Activated CD4-positive, alpha-beta T cell treated with anti-CD3 and anti-CD28 coated beads for 24 hours (primary cell): ENCODE measurements around the gene PKP3.
"Not testable (repeated sequence)": the region's sequence is repeated elsewhere in the genome, so short reads cannot be mapped to it uniquely, and the experiment has no call there.

Experiments
- DNase-seq, 2 donors: peaks; one replicate each; pipeline ENCODE4 v3.0.0-alpha.2; 2020; ENCODE audit warnings: low read depth in 2 of 2

PKP3 gene

DNA sequence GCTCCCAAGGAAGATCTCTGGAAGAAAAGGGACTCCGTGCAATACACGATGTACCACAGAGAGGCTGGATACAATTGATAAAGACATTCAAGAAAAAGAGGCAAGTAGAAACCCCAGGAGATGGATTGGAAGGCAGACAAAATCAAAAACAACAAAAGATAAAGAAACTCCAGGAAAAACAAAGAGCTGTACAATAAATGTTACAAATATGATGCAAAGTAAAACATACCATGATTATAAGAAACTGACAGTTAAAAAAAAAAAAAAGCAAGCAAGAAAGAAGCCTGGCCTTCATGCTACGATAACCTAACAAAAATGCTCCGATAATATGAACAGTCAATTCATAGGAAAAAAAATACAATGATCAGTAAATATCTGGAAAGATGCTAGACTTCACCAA, 31.3 kb downstream of the PKP3 start:
- DNase-seq, result no peak

DNA sequence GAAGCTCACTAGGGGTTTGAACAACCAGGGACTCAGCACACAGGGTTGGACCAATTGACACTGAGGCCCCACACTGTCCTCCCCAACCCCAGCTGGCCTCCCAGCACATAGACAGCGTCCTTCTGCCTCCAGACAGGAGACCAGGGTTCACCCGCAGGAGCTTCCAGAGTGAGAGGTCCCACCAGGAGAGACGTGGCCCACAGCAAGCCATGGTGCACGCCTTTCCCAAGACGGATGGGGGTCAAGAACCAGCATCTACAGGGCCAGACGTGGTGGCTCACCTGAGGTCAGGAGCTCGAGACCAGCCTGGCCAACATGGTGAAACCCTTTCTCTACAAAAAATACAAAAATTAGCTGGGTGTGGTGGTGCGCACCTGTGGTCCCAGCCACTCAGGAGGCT, 32.8 kb downstream of the PKP3 start:
- DNase-seq, result no peak

DNA sequence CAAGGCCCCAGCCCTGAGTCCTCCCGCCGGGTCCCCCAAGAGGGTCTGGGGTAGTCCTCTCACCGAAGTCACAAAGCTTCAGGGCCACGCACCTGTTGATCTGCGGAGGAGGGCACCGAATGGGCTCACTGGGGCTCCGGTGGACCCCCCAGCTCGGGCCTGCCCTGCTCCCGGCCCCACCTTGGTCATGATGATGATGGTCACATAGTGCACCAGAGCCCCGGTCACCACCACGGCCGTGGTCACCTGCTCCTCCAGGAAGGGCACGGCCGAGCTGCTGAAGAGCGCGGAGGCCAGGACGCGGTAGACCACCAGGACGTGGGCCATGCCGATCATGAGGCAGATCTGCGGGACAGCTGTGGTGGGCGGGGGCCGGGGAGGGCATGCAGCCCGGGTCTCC, 34.3 kb downstream of the PKP3 start:
- DNase-seq, result no peak

DNA sequence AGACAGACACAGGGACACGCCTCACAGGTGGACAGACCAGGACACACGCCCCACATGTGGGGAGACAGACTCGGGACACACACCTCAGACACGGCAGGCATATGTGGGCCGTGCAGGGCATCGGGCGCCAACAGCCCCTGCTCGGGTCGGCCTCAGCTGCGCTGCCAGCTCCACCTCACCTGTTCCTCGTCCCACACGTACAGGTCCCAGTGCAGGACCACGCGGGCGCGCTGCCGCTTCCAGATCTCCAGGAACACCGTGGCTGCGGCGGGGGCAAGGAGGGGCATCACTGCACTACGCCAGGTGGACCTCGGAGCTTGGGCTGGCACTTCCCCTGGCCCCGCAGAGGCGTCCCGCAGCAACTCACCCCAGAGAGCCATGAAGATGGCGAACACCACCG, 35.4 kb downstream of the PKP3 start:
- no peak for DNase-seq

DNA sequence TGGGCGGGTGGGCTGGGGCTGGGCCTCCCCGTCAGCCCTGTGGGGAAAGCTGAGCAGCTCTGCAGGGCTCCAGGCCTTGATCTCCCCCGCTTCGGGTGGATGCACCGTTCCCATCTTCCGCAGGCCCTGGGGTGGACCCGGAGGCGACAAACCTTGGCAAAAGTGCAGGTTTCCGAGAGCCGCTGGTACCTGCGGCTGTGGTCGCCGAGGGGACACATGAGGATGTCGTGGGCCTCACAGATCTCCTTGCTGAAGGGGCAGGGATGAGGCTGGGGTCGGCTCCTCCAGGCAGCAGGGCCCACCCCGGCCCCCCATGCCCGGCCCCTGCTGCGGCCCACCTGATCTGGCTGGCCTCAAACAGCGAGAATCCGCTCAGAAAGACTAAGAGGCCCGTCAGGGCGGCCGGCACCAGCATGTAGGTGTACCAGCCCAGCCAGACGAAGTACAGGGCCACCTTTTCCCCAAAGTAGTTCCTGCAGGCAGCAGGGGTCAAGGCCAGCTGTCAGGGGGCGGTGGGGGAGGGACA, 36.0 kb downstream of the PKP3 start:
- DNase-seq, result no peak

DNA sequence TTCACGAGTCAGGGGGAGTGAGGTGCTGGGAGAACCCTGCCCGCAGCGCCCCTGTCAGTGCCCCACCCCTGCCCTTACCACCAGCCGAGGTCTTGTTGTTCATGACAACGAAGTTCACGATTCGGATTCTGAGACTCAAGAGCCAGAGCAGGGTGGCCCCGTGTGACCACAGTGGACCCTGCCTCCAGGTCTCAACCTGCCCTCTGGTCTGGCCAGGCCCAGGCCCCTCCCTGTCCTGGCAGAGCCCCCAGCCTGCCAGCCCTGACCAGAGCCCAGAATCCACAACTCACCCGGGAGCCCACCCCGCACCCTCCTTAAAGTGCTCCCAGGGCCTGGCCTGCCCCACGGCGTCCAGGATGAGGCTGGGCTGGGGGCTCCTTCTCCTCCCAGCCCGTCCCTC, 37.9 kb downstream of the PKP3 start:
- DNase-seq, result no peak

DNA sequence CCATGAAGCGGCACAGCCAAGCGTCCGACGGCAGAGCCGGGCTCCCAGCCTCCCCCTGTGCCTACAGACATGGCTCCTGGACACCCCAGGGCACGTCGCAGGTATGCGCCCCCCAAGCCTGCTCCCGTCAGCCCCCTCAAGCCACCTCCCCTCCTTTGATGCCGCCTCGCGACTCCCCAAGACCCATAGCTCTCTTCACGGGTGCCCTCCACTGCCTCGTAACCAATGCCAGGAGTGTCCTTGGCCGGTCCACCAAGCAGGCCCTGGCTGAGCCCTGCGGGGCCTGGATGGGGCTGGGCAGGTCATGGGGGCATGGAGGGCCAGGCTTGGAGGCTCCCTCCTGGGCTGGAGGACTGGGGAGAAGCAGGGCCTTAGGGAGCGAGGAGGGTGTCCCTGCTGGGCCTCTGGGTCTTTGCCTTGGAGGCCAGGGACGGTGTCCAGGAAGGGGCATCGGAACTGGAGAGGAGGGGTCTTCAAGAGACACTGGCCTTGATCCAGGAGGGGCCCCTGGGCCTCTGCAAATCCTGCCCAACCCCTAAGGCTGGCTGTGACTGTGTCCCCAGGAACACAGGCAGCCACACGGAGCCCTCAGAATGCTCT, 38.6 kb downstream of the PKP3 start:
- DNase-seq, result no peak

DNA sequence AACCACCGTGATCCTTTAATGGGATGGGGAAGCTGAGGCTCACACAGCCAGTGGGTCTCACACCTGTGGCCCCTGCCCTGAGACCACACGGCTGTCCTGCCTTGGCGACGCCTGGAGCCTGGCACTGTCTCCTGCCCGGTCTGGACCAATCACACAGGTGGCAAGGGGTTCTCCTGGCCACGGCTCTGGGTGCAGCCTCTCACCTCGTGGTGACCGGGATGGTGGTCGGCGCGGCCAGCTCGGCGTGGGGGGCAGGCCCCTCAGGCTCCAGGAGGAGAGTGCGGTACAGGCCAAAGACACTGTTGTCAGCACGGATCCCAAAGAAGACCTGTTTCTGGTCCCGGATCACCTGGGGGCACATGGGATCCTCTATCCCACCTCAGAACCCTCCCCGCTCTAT, 39.1 kb downstream of the PKP3 start:
- DNase-seq, result no peak

DNA sequence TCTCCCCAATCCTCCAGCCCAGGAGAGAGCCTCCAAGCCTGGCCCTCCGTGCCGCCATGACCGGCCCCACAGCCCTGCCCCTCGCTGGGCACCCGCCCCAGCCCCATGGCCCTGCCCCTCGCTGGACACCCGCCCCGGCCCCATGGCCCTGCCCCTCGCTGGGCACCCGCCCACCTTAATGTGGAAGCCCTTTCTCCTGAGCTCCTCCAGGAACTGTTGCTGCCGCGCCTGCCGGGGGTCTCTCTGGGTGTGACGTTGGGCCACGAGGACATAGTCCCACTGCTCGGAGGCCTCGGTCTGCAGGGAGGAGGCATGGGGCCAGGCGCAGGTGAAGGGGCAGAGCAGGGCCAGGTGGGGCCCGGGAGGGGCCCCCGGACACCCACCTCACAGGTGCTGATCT, 39.6 kb downstream of the PKP3 start:
- no peak for DNase-seq

DNA sequence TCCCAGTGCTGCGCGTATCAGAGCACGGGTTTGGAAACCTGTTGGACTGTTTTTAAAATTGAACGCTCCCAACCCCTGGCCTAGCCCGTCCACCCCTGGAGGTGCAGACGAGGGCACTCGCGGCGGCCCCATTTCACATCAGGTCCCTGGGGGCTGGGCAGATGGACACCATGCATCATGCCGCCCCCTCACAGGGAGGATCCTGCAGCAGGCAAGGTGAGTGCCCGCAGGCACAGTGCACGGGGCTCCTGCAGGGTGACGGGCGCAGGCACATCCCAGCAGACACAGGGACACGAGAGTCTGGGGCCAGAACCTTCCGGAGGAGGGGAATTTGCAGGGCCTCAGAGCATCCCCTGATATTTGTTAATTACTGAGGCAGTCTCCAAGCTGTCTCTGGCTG, 40.5 kb downstream of the PKP3 start:
- DNase-seq, result no peak

DNA sequence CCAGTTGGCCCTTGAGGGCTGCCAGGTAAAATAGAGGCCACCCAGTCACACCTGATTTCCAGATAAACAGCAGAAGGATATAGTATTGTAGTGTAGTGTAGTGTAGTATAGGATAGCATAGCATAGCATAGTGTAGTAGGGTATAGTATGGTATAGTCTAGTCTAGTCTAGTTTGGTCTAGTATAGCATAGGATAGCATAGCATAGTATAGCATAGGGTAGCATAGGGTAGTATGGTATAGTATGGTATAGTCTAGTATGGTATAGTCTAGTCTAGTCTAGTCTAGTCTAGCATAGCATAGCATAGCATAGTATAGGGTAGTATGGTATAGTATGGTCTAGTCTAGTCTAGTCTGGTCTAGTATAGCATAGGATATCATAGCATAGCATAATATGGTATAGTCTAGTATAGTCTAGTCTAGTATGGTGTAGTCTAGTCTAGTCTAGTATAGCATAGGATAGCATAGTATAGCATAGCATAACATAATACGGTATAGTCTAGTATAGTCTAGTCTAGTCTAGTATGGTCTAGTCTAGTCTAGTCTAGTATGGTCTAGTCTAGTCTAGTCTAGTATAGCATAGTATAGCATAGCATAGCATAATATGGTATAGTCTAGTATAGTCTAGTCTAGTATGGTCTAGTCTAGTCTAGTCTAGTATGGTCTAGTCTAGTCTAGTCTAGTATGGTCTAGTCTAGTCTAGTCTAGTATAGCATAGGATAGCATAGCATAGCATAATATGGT, 41.2 kb downstream of the PKP3 start:
- DNase-seq, result not testable (repeated sequence)

DNA sequence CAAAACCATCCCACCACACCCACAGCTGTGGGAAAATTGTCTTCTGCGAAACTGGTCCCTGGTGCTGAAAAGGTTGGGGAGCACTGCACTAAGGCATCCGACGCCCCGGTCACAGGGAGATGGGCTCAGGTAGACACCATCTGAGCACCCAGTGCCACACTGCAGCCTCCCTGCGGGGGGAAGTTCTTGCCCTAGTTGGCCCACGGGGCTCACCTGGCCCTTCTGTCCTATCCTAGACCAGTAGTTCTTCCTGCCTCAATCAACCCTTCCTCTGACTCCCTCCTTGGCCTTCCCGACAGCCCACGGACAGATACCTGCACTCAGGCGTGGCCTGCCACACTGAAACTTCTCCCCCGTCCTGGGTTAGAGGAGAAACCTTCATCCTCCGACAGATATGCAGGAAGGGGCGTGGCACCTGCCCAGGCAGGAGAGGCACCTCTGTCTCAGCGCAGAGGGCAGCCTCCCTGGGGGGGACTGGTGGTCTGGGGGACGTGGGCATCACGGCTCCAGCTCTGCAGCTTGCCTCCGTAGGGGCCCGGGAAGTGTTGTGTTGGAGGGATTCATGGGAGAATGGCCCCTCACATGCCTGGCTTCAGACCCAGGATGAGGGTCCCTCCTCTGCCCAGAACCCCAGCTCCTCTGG, 43.3 kb downstream of the PKP3 start:
- no peak for DNase-seq

DNA sequence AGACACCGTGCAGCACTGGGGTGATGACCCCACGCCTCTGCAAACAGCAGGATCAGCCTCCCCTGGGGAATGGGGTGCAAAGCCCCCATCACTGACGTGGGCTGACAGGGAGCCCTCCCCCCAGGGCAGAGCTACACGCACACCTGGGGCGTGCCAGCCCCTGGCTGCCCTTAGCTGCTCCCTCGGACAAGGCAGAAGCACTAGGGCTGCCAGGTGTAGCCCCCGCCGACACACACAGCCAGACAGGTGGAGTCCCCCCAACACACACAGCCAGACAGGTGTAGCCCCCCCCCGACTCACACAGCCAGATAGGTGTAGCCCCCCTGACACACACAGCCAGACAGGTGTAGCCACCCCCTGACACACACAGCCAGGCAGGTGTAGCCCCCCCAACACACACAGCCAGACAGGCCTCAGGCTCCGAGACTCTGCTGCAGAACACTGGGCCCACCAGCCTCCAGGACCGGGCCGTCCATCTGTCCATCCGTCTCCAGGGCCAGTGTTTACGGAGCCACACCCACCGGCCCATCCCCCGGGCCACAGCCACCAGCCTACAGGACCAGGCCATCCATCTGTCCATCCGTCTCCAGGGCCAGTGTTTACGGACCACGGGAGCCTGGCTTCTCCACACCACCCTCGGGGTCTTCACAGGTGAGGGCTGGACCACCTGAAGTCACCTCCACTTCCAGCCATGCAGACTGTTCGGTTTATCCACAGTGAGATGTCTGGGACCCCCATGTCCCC, 44.3 kb downstream of the PKP3 start:
- DNase-seq, result no peak

DNA sequence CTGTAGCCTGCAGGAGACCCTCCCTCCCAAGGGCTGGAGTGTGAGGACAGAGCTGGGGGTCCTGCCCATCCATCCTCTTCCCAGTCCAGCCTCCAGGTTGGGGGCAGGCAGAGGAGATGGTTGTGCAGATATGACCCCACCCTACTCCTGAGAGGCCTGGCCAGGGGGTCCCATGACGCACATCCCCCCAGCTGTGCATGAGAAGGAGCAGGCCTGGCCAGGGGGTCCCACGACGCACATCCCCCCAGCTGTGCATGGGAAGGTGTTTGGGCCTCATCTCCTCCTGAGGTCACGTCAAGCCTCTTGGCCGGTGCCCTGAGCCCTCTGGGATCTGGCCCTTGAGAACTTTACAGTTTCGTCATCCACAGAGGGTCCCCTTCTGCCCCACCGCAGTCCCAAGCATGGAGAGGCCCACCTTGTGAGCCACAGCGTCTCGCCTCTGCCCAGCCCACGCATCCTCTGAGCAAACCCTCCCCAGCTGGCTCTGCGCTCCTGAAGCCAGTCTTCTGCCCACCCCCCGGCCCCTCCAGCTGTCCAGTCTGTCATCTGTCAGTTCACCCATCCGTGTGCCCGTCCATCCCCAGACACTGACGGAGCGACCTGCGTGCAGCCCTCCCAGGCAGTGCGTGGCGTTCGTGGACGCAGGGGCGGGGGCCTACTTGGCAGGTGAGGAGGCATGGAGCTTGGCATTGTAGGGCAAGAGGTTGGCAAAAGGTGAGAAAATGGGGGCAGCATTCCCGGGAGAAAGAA, 45.5 kb downstream of the PKP3 start:
- DNase-seq, result no peak

DNA sequence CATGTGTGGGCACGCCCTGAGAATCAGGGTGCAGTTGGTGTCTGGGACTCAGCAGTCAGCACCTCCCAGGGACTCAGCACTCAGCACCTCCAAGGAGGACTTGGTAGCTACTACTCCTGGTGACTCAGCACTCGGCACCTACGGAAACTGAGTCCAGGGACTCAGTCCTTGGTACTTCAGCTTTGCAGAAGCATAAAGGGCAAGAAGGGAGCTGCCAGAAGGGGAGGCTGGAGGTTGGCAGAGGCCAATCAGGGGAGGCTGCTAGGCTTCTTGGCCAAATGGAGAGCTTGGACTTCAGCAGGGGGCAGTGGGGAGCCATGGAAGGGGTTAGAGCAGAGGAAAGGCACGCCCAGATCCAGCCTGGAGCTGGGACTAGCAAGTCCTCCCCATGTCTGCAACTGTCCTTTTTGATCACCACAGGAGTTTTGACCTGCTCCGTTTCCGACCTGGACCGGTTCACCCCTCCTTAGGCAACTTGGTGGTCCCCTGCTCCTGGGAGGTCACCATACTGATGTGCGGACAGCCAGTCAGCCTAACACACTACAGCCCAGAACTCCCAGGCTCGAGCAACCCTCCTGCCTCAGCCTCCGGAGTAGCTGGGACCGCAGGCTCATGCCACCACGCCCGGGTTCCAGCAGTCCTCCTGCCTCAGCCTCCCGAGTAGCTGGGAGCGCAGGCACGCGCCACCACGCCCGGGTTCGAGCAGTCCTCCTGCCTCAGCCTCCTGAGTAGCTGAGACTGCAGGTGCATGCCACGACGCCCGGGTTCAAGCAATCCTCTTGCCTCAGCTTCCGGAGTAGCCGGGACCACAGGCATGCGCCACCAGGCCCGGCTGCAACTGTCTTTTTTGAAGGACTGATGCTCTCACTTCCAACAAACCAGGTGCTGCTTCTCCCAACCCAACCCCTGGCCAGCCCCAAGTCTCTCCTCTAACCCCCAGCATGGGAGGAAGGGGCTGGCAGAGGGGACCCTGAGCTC, 46.3 kb downstream of the PKP3 start:
- no peak for DNase-seq

DNA sequence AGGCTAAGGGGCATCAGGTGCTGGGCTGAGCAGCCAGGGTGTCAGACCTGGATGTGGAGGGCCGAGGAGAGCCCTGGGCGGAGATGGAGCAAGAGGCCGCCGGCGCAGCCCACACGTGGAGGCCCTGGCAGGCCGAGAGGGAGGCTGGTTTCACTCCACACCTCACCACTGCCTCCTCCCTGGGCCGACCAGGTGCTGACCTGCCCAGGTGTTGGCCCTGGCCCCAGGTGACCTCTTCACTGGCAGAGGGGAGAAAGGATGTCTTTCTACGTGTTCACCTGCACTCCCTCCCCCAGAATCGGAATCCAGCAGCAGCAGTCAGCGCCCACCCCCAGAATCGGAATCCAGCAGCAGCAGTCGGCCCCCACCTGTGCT, 47.0 kb downstream of the PKP3 start:
- no peak for DNase-seq

DNA sequence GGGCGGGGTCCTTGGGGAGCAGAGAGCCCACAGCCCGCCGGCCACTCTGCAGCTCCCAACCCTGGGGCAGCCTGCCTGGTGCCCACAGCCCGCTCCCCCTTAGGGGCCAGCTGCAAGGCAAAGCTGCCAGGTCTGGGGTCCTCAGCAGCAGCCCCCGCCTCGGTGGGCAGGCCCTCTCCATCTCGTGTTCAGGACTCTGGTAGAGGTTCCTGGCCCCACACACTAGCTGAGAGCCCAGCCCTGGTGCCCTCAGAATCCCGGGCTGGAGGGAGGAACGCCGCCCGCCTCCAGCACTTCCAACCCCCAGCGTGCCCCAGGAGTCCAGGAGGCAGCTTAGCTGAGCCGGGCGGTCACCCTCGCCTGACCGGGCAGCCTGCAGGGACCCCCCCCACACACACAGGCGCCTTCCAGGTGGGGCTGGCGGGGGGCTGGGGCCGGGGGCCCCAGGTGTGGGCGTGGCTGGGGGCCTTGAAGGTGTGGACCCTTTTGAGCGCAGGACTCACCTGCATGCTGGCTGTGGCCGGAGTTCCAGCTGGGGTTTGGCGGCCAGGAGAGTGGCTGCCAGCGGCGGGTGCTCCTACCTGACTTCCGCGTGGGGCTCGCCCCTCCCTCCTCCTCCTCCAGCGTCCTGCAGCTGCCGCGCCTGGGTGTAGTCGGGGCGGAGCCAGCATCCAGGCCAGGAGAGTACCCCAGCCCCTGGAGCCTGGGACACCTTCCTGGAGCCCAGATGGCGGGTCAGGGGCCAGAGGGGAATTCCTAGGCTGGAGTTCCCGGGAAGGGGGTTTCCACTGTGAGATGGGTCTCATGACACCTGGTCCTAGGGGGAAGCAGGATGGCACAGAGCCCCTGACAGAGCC, 47.6 kb downstream of the PKP3 start, which contains the start of gene ANO9:
Gene ANO9 (minus strand): TSS at position 594 of the 857 bp plus-strand sequence. CDS start 85 bp downstream, at position 509.
- peak in 1 of 2 donors; percentile 53 for DNase-seq

DNA sequence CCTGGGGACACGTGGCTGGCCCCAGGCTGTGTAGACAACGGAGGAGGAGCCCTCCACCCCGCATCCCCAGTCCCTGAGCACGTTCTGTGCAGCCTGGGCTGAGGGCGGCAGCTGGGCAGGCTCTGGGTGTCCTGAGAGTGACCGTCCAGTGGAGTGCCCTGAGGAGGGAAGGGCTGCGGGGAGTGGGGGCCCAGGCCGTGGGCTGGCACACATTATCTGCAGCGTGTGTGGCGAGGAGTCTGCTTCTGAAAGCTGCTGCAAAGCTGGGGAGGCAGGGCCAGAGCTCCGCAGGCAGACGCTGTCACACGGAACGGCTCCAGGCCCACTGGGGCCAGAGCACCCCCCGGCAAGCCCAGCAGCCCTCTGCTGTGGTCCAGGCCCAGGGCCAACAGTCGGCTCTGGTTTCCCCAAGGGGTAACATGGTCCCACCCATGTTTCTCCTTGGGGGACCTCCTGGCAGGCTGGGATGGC, 48.6 kb downstream of the PKP3 start:
- no peak for DNase-seq

DNA sequence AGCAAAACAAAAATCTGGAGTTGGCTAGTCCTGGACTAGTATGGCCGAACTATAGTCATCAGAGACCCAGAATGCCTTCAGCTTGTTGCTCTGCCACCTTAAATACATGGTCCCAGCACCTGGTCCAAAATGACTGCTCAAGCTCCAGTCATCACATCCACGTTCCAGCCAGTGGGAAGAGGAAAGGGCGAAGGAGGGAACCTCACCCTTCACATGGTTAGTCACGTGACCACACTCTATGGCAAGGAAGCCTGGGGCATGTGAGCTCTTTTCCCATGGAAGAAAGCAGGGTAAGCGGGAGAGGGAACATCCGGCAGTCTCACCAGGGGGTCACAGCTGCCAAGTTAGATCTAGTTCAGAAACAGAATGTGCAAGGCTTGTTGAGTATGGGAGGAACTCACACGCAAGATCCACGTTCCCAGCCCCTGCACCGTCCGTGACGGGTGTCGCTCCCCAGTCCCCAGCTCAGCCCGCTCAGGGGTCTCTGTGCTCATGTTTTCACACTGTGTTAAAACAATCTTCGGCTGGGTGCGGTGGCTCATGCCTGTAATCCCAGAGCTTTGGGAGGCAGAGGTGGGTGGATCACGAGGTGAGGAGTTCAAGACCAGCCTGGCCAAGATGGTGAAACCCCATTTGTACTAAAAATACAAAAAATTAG, 49.7 kb downstream of the PKP3 start:
- DNase-seq, result no peak
